Lung (tissue), 12 donors: Measurements from ENCODE around the gene BANF2. TPM values are rescaled to one million over a fixed set of nuclear protein-coding genes. Genes with fewer than 3 reads are reported as not detected.

Experiments
- ATAC-seq: fragments of 200-7000 bp; cut with Tn5 transposase; one replicate; pipeline ENCODE4 v1.9.1; 2020; ENCODE audit warnings: moderate number of reproducible peaks; ENCODE audit not compliant: insufficient read depth, low FRiP score
- DNase-seq, 3 donors: peaks; one replicate each; pipeline ENCODE4 v3.0.0-alpha.2; 2013 to 2017
- H3K27ac ChIP-seq, 2 donors: one replicate each; pipeline ENCODE4 v1.5.1; 2013; ENCODE audit warnings: mild to moderate bottlenecking in 2 of 2, moderate library complexity in 2 of 2, control low read depth in 1 of 2, inconsistent platforms in 1 of 2, low read depth in 1 of 2, low read length in 1 of 2
- H3K27me3 ChIP-seq, 3 donors: one replicate each; pipeline ENCODE4 v1.5.1; 2013; ENCODE audit warnings: low read length in 2 of 3; ENCODE audit not compliant: control insufficient read depth in 3 of 3, insufficient read depth in 3 of 3
- H3K36me3 ChIP-seq, 4 donors: one replicate each; pipeline ENCODE4 v1.5.1; 2013; ENCODE audit warnings: low read length in 4 of 4, mild to moderate bottlenecking in 1 of 4, moderate library complexity in 1 of 4; ENCODE audit not compliant: control insufficient read depth in 4 of 4, insufficient read depth in 4 of 4
- H3K4me1 ChIP-seq, 5 donors: one replicate each; pipeline ENCODE4 v1.5.1; 2013; ENCODE audit warnings: low read length in 5 of 5, mild to moderate bottlenecking in 2 of 5, moderate library complexity in 1 of 5; ENCODE audit not compliant: control insufficient read depth in 5 of 5, insufficient read depth in 5 of 5
- H3K4me3 ChIP-seq: one replicate; pipeline ENCODE4 v1.5.1; 2013; ENCODE audit warnings: mild to moderate bottlenecking, control low read depth, moderate library complexity
- H3K9ac ChIP-seq, 2 donors: one replicate each; pipeline ENCODE4 v1.5.1; 2013; ENCODE audit warnings: low read length in 2 of 2, control low read depth in 1 of 2; ENCODE audit not compliant: insufficient read depth in 1 of 2
- H3K9me3 ChIP-seq, 4 donors: one replicate each; pipeline ENCODE4 v1.5.1; 2013; ENCODE audit warnings: low read length in 3 of 4, mild to moderate bottlenecking in 1 of 4, moderate library complexity in 1 of 4; ENCODE audit not compliant: control insufficient read depth in 4 of 4, insufficient read depth in 3 of 4
- WGBS, 2 donors: extraction: QIAGEN DNeasy Blood & Tissue Kit; methylation state at CpG; one replicate each; pipeline ENCODE4 v1.1.7; 2013; 5-methylcytosine and 5-hydroxymethylcytosine counted together
- polyA plus RNA-seq, 2 donors: library from polyadenylated mRNA; stranded (reverse); fragments of 200-250 nt; gene quantifications; one replicate each; pipeline ENCODE4 v1.2.1, GENCODE V29; 2013
- total RNA-seq, 2 donors: library from RNA; depleted of rRNA in 1 of 2; stranded (reverse); fragments of >200 nt in 1 of 2; gene quantifications; one replicate each; pipeline ENCODE4 v1.2.1, GENCODE V29; 2014 to 2021
- TF ChIP-seq, protein P1 (sequence below): IDR thresholded peaks from 2 replicates; pipeline ENCODE4 v1.5.1; 2012; ENCODE audit warnings: mild to moderate bottlenecking; ENCODE audit errors: control extremely low read depth, extremely low read depth
- donor health status: control.
- donor health status: control.
- donor health status: Bipolar disorder and iron deficiency.
- donor health status: healthy.
- donor health status: DM: yes; HTN: yes; CAD: no.

BANF2 gene
- total and polyA plus RNA-seq, 4 donors = not detected

- peaks cover 0 to 11% (median 6%) of the 10 kb centered on the region in 4 donors for H3K9me3 ChIP-seq
- peaks cover 0 to 4% (median 0%) of the 10 kb centered on the region in 5 donors for H3K4me1 ChIP-seq
- DNase-seq (no peak), ATAC-seq (no peak)
- 95 to 96% methylated on average over 3 of the region's 3 CpGs for WGBS, 2 donors
- no peak overlapping the region for H3K9ac ChIP-seq
- no peaks in the 10 kb centered on the region for H3K27me3 ChIP-seq
- H3K36me3 ChIP-seq = no peaks in the 10 kb centered on the region
- TF ChIP-seq, protein P1, sequence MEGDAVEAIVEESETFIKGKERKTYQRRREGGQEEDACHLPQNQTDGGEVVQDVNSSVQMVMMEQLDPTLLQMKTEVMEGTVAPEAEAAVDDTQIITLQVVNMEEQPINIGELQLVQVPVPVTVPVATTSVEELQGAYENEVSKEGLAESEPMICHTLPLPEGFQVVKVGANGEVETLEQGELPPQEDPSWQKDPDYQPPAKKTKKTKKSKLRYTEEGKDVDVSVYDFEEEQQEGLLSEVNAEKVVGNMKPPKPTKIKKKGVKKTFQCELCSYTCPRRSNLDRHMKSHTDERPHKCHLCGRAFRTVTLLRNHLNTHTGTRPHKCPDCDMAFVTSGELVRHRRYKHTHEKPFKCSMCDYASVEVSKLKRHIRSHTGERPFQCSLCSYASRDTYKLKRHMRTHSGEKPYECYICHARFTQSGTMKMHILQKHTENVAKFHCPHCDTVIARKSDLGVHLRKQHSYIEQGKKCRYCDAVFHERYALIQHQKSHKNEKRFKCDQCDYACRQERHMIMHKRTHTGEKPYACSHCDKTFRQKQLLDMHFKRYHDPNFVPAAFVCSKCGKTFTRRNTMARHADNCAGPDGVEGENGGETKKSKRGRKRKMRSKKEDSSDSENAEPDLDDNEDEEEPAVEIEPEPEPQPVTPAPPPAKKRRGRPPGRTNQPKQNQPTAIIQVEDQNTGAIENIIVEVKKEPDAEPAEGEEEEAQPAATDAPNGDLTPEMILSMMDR = no peak
- no peak overlapping the region for H3K4me3 ChIP-seq
- no peak overlapping the region for H3K27ac ChIP-seq
These were observed 58.2 kb downstream of the BANF2 start for GRCh38 chr20:17758010-17758409.

- H3K9me3 ChIP-seq = peaks cover 0 to 11% (median 6%) of the 10 kb centered on the region in 4 donors
- no peaks in the 10 kb centered on the region for H3K36me3 ChIP-seq
- H3K4me1 ChIP-seq = peaks cover 0 to 4% (median 0%) of the 10 kb centered on the region in 5 donors
- H3K27ac ChIP-seq = no peak overlapping the region
- H3K4me3 ChIP-seq = no peak overlapping the region
- WGBS, 2 donors = 88 to 89% methylated on average over 1 of the region's 1 CpG
- TF ChIP-seq, protein P1 = no peak
- H3K27me3 ChIP-seq = no peaks in the 10 kb centered on the region
- no peak overlapping the region for H3K9ac ChIP-seq
- ATAC-seq (no peak), DNase-seq (no peak)
These were observed 58.7 kb downstream of the BANF2 start for GRCh38 chr20:17758512-17758911.

GRCh38 chr20:17759449-17759848 is 59.7 kb downstream of the BANF2 start:
- Histone ChIP-seq H3K9me3 (peaks cover 0 to 11% (median 6%) of the 10 kb centered on the region in 4 donors), H3K27ac (no peak overlapping the region), H3K4me3 (no peak overlapping the region), H3K36me3 (no peaks in the 10 kb centered on the region), H3K4me1 (peaks cover 0 to 4% (median 0%) of the 10 kb centered on the region in 5 donors), H3K27me3 (no peaks in the 10 kb centered on the region), H3K9ac (no peak overlapping the region)
- no peak for DNase-seq
- no peak for ATAC-seq
- TF ChIP-seq, protein P1 = no peak
- WGBS, 2 donors = 85 to 90% methylated on average over 1 of the region's 1 CpG

DNA sequence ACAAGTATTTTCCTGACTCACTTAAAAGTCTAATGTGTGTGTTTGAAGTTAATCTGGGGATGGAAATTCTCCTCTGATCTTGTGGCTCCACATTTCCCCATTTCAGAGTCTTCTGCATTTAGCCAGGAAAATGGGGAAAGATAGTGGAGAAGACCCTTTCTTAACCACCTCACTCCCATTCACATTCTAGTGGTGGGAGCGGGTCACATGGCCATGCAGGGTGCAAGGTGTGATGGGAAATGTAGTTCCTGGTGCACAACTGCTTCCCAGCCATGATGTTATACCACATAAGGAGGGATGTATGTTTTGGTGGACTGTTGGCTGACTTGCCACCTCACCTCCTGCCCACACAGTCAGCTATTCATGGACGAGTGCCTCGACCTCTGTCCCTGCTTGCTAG is 61.8 kb downstream of the BANF2 start:
- TF ChIP-seq, protein P1 = no peak
- peaks cover 0 to 4% (median 0%) of the 10 kb centered on the region in 5 donors for H3K4me1 ChIP-seq
- H3K27me3 ChIP-seq = no peaks in the 10 kb centered on the region
- 88 to 97% methylated on average over 3 of the region's 3 CpGs for WGBS, 2 donors
- H3K36me3 ChIP-seq = no peaks in the 10 kb centered on the region
- DNase-seq (no peak), ATAC-seq (no peak)
- H3K4me3 ChIP-seq = no peak overlapping the region
- H3K9me3 ChIP-seq = peaks cover 0 to 11% (median 6%) of the 10 kb centered on the region in 4 donors
- no peak overlapping the region for H3K27ac ChIP-seq
- H3K9ac ChIP-seq = no peak overlapping the region
